ENCODE data around the gene ENO4. TPM values are rescaled to one million over a fixed set of nuclear protein-coding genes. Genes with fewer than 3 reads are reported as not detected.

ENO4 gene
- polyA plus RNA-seq, 3 donors = not detected

- no peak overlapping the region for H3K4me3 Mint-ChIP-seq
- H3K9me3 Mint-ChIP-seq = peaks cover 0 to 3% (median 0%) of the 10 kb centered on the region in 7 donors
- DNase-seq = no peak
- no peak overlapping the region for H3K9ac ChIP-seq (ENCODE audit: insufficient read depth, low read length, poor library complexity, severe bottlenecking)
- no peak overlapping the region for H3K27ac ChIP-seq (ENCODE audit: low read depth in 1 of 2, low read length in 2 of 2)
- H3K27ac Mint-ChIP-seq = no peak overlapping the region
- H3K36me3 ChIP-seq (replicated peaks in 1 of 2; ENCODE audit: control insufficient read depth in 1 of 2, insufficient read depth in 2 of 2, low read length in 2 of 2) = no peaks in the 10 kb centered on the region
- no peak overlapping the region for H3K4me3 ChIP-seq (replicated peaks in 1 of 3; ENCODE audit: low read depth in 2 of 3, low read length in 3 of 3)
- H4K20me1 ChIP-seq (ENCODE audit: insufficient read depth, low read length) = no peaks in the 10 kb centered on the region
- H3K4me2 ChIP-seq (replicated peaks; ENCODE audit: extremely low read depth, low read length, poor library complexity, severe bottlenecking) = no peak overlapping the region
- intact Hi-C loops (cut with micrococcal nuclease) = no loop called here
- peaks cover 1 to 12% (median 9%) of the 10 kb centered on the region in 3 donors for H3K27me3 Mint-ChIP-seq (ENCODE audit: low read depth in 3 of 3)
- no CpG with 5 or more reads among the region's 2 CpGs for WGBS (ENCODE audit: insufficient coverage)
- no peaks in the 10 kb centered on the region for H3K4me1 Mint-ChIP-seq
- no peak overlapping the region for H2AFZ ChIP-seq (ENCODE audit: insufficient read depth, low read depth, low read length, poor library complexity, severe bottlenecking)
- H3K4me1 ChIP-seq (ENCODE audit: control insufficient read depth in 1 of 2, insufficient read depth in 2 of 2, low read length in 2 of 2) = no peaks in the 10 kb centered on the region
- H3K27me3 ChIP-seq (ENCODE audit: control insufficient read depth in 2 of 2, insufficient read depth in 2 of 2, low read length in 2 of 2) = peaks cover 10 to 14% of the 10 kb centered on the region in 2 donors
- TF ChIP-seq, protein P1, sequence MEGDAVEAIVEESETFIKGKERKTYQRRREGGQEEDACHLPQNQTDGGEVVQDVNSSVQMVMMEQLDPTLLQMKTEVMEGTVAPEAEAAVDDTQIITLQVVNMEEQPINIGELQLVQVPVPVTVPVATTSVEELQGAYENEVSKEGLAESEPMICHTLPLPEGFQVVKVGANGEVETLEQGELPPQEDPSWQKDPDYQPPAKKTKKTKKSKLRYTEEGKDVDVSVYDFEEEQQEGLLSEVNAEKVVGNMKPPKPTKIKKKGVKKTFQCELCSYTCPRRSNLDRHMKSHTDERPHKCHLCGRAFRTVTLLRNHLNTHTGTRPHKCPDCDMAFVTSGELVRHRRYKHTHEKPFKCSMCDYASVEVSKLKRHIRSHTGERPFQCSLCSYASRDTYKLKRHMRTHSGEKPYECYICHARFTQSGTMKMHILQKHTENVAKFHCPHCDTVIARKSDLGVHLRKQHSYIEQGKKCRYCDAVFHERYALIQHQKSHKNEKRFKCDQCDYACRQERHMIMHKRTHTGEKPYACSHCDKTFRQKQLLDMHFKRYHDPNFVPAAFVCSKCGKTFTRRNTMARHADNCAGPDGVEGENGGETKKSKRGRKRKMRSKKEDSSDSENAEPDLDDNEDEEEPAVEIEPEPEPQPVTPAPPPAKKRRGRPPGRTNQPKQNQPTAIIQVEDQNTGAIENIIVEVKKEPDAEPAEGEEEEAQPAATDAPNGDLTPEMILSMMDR (IDR thresholded peaks at IDR 0.05) = no peak
- no peaks in the 10 kb centered on the region for H3K36me3 Mint-ChIP-seq
- no peaks in the 10 kb centered on the region for H3K79me2 ChIP-seq (ENCODE audit: insufficient read depth, low read length)
- no peaks in the 10 kb centered on the region for H3K9me3 ChIP-seq (replicated peaks in 1 of 2; ENCODE audit: control insufficient read depth in 1 of 2, insufficient read depth in 1 of 2, low read length in 2 of 2)
These were observed 23.8 kb downstream of the ENO4 start for GRCh38 chr10:116873134-116873533.

GRCh38 chr10:116875897-116876296, 26.6 kb downstream of the ENO4 start:
- TF ChIP-seq, protein P1 (IDR thresholded peaks at IDR 0.05) = no peak
- H4K20me1 ChIP-seq (ENCODE audit: insufficient read depth, low read length) = no peaks in the 10 kb centered on the region

More at GRCh38 chr10:116875897-116876296, 26.6 kb downstream of the ENO4 start:
- Histone ChIP-seq H3K36me3 (replicated peaks in 1 of 2; ENCODE audit: control insufficient read depth in 1 of 2, insufficient read depth in 2 of 2, low read length in 2 of 2) (peaks cover 0 to 3% of the 10 kb centered on the region in 2 donors), H3K4me3 (replicated peaks in 1 of 3; ENCODE audit: low read depth in 2 of 3, low read length in 3 of 3) (no peak overlapping the region), H3K4me2 (replicated peaks; ENCODE audit: extremely low read depth, low read length, poor library complexity, severe bottlenecking) (no peak overlapping the region), H3K4me1 (ENCODE audit: control insufficient read depth in 1 of 2, insufficient read depth in 2 of 2, low read length in 2 of 2) (no peaks in the 10 kb centered on the region), H3K9ac (ENCODE audit: insufficient read depth, low read length, poor library complexity, severe bottlenecking) (no peak overlapping the region), H3K79me2 (ENCODE audit: insufficient read depth, low read length) (no peaks in the 10 kb centered on the region), H3K9me3 (replicated peaks in 1 of 2; ENCODE audit: control insufficient read depth in 1 of 2, insufficient read depth in 1 of 2, low read length in 2 of 2) (no peaks in the 10 kb centered on the region), H3K27me3 (ENCODE audit: control insufficient read depth in 2 of 2, insufficient read depth in 2 of 2, low read length in 2 of 2) (peaks cover 10 to 12% of the 10 kb centered on the region in 2 donors), H2AFZ (ENCODE audit: insufficient read depth, low read depth, low read length, poor library complexity, severe bottlenecking) (no peak overlapping the region), H3K27ac (ENCODE audit: low read depth in 1 of 2, low read length in 2 of 2) (no peak overlapping the region)
- Mint-ChIP-seq H3K36me3 (no peaks in the 10 kb centered on the region), H3K27me3 (ENCODE audit: low read depth in 3 of 3) (peaks cover 5 to 9% (median 9%) of the 10 kb centered on the region in 3 donors), H3K27ac (no peak overlapping the region), H3K4me3 (no peak overlapping the region), H3K4me1 (no peaks in the 10 kb centered on the region), H3K9me3 (peaks cover 0 to 3% (median 0%) of the 10 kb centered on the region in 7 donors)
- no peak for DNase-seq
- WGBS (ENCODE audit: insufficient coverage) = no CpG with 5 or more reads among the region's 2 CpGs
- intact Hi-C loops (cut with micrococcal nuclease) = no loop called here
